NCI-H146 treated with DMSO at 0.1 percent for 48 hours (cell line): ENCODE measurements around the gene PSME3.
A peak's percentile ranks its signal among the peaks of the same experiment; 100 is the strongest.
"Not testable (repeated sequence)": the region's sequence is repeated elsewhere in the genome, so short reads cannot be mapped to it uniquely, and the experiment has no call there.

ENCODE experiments used
- DNase-seq: peaks from one replicate; lab custom pipeline; 2025; ENCODE audit not compliant: unreplicated experiment; lab: John Stamatoyannopoulos, UW

The PSME3 gene

GRCh38 chr17:42873932-42874695 lies 40.9 kb downstream of the PSME3 start:
- not testable (repeated sequence) for DNase-seq

DNA sequence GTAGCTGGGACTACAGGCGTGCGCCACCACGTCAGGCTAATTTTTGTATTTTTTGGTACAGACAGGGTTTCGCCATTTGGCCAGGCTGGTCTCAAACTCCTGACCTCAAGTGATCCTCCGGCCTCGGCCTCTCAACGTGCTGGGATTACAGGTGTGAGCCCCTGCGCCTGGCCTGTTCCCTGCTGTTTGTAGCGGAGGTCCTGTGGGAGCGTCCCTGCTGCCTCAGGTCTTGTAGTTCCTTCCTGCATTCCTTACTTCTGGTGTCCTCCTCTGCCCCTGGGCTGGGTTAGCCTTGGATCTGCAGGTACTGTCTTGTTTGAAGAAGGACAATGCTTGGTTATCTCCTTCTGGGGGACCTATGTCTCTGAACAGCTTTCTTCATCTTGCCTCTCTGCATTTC lies 43.8 kb downstream of the PSME3 start:
- no peak for DNase-seq

- peak; percentile 60 for DNase-seq
Measured at GRCh38 chr17:42878123-42878880, 45.1 kb downstream of the PSME3 start.

DNA sequence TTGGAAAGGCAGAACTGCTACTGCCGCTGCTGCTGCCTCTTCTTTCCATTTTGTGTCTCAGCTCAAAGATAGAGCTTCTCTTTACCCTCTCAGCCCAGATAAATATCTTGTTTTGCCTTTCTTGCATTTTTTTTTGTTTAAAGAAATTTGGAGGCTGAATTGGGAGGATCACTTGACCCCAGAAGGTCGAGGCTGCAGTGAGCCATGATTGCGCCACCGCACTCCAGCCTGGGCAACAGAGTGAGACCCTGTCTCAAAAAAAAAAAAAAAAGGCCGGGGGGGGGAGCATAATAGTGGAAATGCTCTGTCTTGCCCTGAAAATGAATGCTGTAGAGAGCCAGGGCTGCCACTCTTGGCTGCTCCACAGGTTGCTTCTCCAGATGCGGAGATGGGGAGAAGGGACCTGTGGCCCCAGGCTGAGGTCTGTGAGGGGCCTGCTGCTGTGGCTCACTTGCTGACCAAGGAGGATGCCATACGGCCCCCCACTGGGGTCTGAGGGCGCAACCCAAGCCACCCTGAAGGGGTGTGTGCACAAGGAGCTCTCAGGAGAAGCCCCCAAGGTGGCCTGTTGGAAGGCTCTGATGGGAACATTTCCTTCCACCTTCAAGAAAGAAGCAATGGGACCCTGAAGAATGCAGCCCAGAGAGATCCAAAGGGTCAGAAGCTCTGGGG lies 45.9 kb downstream of the PSME3 start:
- DNase-seq: no peak

DNA sequence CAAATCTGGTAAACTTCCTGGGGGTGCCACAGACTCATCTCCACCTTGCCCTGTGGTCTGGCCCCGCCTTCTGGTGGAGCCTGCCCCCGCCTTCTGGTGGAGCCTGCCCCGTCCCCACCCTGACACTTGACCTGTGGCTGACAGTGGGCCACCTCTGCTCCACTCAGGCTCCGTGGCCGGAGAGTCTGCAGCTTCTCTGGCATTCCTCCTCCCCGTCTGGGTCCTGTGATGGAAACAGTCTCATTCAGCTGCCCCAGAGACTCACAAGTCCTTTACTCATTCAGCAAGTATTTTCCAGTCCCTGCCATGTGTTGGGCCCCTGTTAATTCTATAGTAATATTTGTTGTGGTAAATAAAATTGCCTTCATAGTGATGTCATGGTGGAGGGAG lies 46.4 kb downstream of the PSME3 start:
- no peak for DNase-seq

- DNase-seq: no peak
Measured at GRCh38 chr17:42880776-42881310, 47.6 kb downstream of the PSME3 start.

DNA sequence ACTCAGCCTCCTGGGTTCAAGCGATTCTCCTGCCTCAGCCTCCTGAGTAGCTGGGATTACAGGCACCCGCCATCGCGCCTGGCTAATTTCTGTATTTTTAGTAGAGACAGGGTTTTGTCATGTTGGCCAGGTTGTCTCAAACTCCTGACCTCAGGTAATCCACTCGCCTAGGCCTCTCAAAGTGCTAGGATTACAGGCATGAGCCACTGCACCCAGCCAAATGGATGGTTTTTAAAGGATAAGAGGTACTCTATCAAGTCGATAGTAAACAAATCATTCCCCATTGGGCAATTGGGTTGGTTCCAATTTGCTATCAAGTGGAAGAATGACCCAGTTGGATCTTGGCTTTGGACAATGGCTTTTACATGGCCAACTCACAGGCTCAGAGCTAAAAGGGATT lies 48.5 kb downstream of the PSME3 start:
- not testable (repeated sequence) for DNase-seq

- DNase-seq: no peak
Measured at GRCh38 chr17:42882166-42882565, 49.0 kb downstream of the PSME3 start.

DNA sequence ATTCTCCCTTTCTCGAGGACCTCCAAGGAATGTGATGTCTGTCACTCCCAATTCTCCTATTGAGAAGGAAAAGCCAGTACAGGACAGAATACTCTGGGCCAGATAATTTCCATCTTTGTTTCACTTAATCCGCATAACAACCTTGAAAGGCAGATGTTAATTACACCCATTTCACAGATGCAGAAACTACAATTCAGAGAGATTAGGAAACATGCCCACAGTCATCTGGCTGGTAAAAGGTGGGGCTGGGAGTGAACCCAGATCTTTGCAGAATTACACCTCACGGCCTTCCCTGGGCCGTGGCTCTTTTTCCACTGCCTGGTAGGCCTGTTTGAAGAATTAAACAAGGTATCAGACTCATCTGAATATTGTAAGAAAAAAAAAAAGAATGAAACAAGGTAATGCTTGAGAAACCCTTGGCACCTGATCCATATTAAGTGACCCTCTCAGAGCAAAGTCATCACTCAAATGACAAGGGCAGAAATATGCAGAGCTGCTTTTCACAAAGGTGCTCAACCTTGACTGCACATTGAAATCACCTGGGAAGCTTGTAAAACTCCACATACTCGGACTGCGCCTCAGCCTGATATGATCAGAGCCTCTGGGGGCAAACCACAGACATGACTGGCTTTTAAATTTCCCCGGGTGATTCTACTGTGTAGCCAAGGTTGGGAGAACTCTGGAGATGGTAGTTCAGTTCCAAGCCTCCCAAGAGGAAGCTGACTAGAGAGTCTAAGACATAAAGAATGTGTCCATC lies 50.8 kb downstream of the PSME3 start:
- DNase-seq: no peak

DNA sequence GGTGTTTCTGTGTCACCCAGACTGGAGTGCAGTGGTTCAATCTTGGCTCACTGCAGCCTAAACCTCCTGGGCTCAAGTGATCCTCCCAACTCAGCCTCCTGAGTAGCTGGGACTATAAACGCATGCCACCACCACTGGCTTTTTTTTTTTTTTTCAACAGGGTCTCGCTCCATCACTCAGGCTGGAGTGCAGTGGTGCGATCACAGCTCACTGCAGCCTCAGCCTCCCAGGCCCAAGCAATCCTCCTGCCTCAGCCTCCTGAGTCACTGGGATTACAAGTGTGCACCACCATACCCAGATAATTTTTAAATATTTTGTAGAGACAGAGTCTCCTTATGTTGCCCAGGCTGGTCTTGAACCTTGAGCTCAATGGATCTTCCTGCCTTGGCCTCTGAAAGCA lies 52.6 kb downstream of the PSME3 start:
- not testable (repeated sequence) for DNase-seq

- DNase-seq: no peak
Measured at GRCh38 chr17:42886283-42887176, 53.3 kb downstream of the PSME3 start.

DNA sequence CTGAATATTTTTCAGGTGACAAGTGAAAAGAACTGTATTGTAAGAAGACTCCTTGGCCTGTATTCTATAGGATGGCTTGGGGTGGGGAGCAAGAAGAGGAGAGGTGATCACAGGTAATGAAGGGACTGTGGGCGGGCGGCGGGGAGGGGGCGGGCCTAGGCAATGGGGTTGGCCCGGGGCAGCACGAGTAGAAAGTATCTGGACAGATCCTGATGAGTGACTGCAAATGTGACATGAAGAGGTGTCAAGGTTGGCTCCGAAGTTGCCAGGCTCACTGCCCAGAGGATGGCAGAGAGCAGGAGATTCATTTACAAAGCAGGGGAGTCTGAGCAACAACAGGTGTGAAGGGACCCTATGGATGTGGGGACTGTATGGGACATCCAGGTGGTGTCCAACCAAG lies 56.6 kb downstream of the PSME3 start:
- DNase-seq: no peak

DNA sequence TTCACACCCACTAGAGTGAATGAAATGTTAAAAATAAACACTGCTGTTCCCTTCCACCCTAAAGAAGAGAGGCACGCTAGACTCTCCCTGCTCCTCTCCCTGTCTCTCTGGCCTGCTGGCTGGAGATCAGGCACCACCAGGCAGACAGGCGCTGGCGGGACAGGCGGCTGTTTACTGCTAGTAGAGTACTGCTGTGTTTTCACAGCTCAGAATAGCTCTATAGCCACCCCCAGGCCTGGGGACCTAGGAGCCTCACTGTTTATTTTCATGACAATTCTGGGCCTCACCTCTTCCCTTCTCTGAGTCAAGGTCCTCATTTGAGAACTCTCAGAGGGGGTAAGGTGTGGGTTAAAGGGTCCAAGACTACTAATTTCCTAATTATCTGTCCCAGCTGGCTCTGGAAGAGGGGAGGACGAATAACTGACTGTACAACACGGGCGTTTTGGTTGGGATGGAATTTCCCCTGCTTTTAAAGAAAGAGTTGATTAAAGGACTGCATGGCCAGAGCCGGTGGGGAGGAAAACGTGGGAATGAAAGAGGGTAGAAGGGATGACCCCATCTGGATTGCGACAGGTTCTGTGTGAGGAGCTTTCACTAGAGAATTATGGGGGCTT lies 58.4 kb downstream of the PSME3 start:
- no peak for DNase-seq

DNA sequence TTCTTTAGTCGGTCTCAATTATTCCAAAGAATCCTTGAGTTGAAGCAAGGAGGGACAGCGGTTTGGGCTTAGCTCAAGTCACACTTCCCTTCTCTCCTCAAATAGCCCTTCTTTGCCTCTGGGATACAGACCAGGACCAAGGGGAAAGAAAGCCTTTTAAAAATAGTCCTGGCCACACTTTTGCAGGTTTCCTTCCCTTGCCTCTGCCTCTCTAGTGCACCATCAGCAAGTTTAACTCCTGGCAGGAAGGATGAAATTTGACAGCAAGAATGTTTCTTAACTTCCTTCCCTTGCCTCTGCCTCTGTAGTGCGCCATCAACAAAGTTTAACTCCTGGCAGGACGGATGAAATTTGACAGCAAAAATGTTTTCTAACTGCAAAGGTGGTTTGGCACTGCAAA lies 60.2 kb downstream of the PSME3 start:
- DNase-seq: no peak
